C4-2B (cell line): ENCODE data around the gene PHYKPL.

Experiments used
- ZFX ChIP-seq: fragments of 450-650 bp; IDR thresholded peaks from 2 replicates; pipeline ENCODE4 v1.6.1; 2017
- TF ChIP-seq, protein P1 (sequence below): fragments of 450-650 bp; conservative IDR thresholded peaks from 2 replicates; pipeline ENCODE4 v1.5.1; 2017; ENCODE audit warnings: mild to moderate bottlenecking

GRCh38 chr5:178182158-178182876 is 50.3 kb downstream of the PHYKPL start:
- TF ChIP-seq, protein P1, sequence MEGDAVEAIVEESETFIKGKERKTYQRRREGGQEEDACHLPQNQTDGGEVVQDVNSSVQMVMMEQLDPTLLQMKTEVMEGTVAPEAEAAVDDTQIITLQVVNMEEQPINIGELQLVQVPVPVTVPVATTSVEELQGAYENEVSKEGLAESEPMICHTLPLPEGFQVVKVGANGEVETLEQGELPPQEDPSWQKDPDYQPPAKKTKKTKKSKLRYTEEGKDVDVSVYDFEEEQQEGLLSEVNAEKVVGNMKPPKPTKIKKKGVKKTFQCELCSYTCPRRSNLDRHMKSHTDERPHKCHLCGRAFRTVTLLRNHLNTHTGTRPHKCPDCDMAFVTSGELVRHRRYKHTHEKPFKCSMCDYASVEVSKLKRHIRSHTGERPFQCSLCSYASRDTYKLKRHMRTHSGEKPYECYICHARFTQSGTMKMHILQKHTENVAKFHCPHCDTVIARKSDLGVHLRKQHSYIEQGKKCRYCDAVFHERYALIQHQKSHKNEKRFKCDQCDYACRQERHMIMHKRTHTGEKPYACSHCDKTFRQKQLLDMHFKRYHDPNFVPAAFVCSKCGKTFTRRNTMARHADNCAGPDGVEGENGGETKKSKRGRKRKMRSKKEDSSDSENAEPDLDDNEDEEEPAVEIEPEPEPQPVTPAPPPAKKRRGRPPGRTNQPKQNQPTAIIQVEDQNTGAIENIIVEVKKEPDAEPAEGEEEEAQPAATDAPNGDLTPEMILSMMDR: no peak
- no peak for TF ChIP-seq ZFX
